Trophoblast cell (in vitro differentiated cells and primary cell): Measurements from ENCODE around the gene CLEC4F.

Source experiments
- DNase-seq, 2 donors: peaks; one replicate each; pipeline ENCODE4 v3.0.0-alpha.2; 2016
- H2AFZ ChIP-seq: 2 replicates; pipeline ENCODE4 v1.6.1; 2013; ENCODE audit warnings: low read length, moderate library complexity, mild to moderate bottlenecking; ENCODE audit not compliant: insufficient read depth, poor library complexity
- H2AK5ac ChIP-seq: 2 replicates; pipeline ENCODE4 v1.6.1; 2013; ENCODE audit warnings: mild to moderate bottlenecking, low read length
- H2BK120ac ChIP-seq: 2 replicates; pipeline ENCODE4 v1.6.1; 2013; ENCODE audit warnings: low read length, mild to moderate bottlenecking, moderate library complexity; ENCODE audit not compliant: insufficient read depth, poor library complexity
- H2BK12ac ChIP-seq: 2 replicates; pipeline ENCODE4 v1.6.1; 2013; ENCODE audit warnings: mild to moderate bottlenecking, low read length, moderate library complexity
- H2BK5ac ChIP-seq: 2 replicates; pipeline ENCODE4 v1.6.1; 2013; ENCODE audit warnings: low read length, low read depth, moderate library complexity, mild to moderate bottlenecking; ENCODE audit not compliant: poor library complexity
- H3K14ac ChIP-seq: 2 replicates; pipeline ENCODE4 v1.6.1; 2013; ENCODE audit warnings: mild to moderate bottlenecking, low read length
- H3K18ac ChIP-seq: 2 replicates; pipeline ENCODE4 v1.6.1; 2013; ENCODE audit warnings: mild to moderate bottlenecking, low read length
- H3K23ac ChIP-seq: 2 replicates; pipeline ENCODE4 v1.6.1; 2013; ENCODE audit warnings: low read length
- H3K27ac ChIP-seq: 2 replicates; pipeline ENCODE4 v1.5.1; 2013; ENCODE audit warnings: low read depth, mild to moderate bottlenecking, inconsistent platforms, low read length, moderate library complexity
- H3K27me3 ChIP-seq: 2 replicates; pipeline ENCODE4 v1.6.1; 2013; ENCODE audit warnings: inconsistent platforms, mild to moderate bottlenecking, low read length, moderate library complexity; ENCODE audit not compliant: insufficient read depth
- H3K36me3 ChIP-seq, 2 experiments: 1 replicate in 1 of 2; 2 replicates in 1 of 2; pipeline ENCODE4 v1.6.1; 2013; ENCODE audit warnings: low read length in 2 of 2, mild to moderate bottlenecking in 2 of 2, moderate library complexity in 1 of 2; ENCODE audit not compliant: insufficient read depth in 2 of 2, control insufficient read depth in 1 of 2
- H3K4ac ChIP-seq: 2 replicates; pipeline ENCODE4 v1.6.1; 2013; ENCODE audit warnings: low read depth, mild to moderate bottlenecking, low read length, moderate library complexity
- H3K4me1 ChIP-seq, 2 experiments: 1 replicate in 1 of 2; 2 replicates in 1 of 2; pipeline ENCODE4 v1.6.1; 2013; ENCODE audit warnings: low read length in 2 of 2, mild to moderate bottlenecking in 2 of 2, moderate library complexity in 1 of 2; ENCODE audit not compliant: insufficient read depth in 2 of 2, control insufficient read depth in 1 of 2
- H3K4me2 ChIP-seq: 2 replicates; pipeline ENCODE4 v1.6.1; 2013; ENCODE audit warnings: inconsistent platforms, mild to moderate bottlenecking, low read length, moderate library complexity
- H3K4me3 ChIP-seq: 2 replicates; pipeline ENCODE4 v1.5.1; 2013; ENCODE audit warnings: mild to moderate bottlenecking, low read depth, low read length, inconsistent platforms
- H3K79me1 ChIP-seq: one replicate; pipeline ENCODE4 v1.6.1; 2013; ENCODE audit warnings: low read length
- H3K79me2 ChIP-seq: 2 replicates; pipeline ENCODE4 v1.6.1; 2013; ENCODE audit warnings: low read length, mild to moderate bottlenecking; ENCODE audit not compliant: control insufficient read depth, insufficient read depth, poor library complexity
- H3K9ac ChIP-seq: 2 replicates; pipeline ENCODE4 v1.6.1; 2013; ENCODE audit warnings: mild to moderate bottlenecking, low read length
- H3K9me3 ChIP-seq: 2 replicates; pipeline ENCODE4 v1.6.1; 2013; ENCODE audit warnings: low read depth, mild to moderate bottlenecking, control low read depth, inconsistent platforms, low read length; ENCODE audit not compliant: insufficient read depth
- H4K12ac ChIP-seq: 2 replicates; pipeline ENCODE4 v1.6.1; 2013; ENCODE audit warnings: low read depth, mild to moderate bottlenecking, low read length, moderate library complexity
- H4K8ac ChIP-seq: 2 replicates; pipeline ENCODE4 v1.6.1; 2013; ENCODE audit warnings: low read depth, mild to moderate bottlenecking, low read length, moderate library complexity
- H4K91ac ChIP-seq: one replicate; pipeline ENCODE4 v1.6.1; 2013; ENCODE audit warnings: low read depth, mild to moderate bottlenecking, low read length, moderate library complexity
- WGBS: extraction: QIAGEN DNeasy Blood & Tissue Kit; methylation state at CpG from one replicate; pipeline ENCODE4 v1.1.7; 2013; ENCODE audit warnings: missing lambda C conversion rate; ENCODE audit not compliant: insufficient read length, insufficient coverage; ENCODE audit errors: extremely low coverage; 5-methylcytosine and 5-hydroxymethylcytosine counted together

CLEC4F gene

GRCh38 chr2:70830366-70830765 is 10.0 kb upstream of the CLEC4F start:
- Histone ChIP-seq H3K27me3 (no peaks in the 10 kb centered on the region), H3K27ac (no peak overlapping the region), H2BK120ac (no peak overlapping the region), H3K9ac (no peak overlapping the region), H4K8ac (no peak overlapping the region), H2BK5ac (no peak overlapping the region), H3K14ac (no peak overlapping the region), H4K91ac (no peak overlapping the region), H3K18ac (no peak overlapping the region), H4K12ac (no peak overlapping the region), H2AK5ac (no peak overlapping the region), H3K79me2 (no peaks in the 10 kb centered on the region), H3K4me2 (no peak overlapping the region), H3K9me3 (peaks cover 4% of the 10 kb centered on the region), H2AFZ (no peak overlapping the region), H3K79me1 (no peaks in the 10 kb centered on the region), H2BK12ac (no peak overlapping the region), H3K4ac (no peak overlapping the region), H3K36me3 (no peaks in the 10 kb centered on the region), H3K23ac (no peak overlapping the region), H3K4me1 (no peaks in the 10 kb centered on the region), H3K4me3 (no peak overlapping the region)
- no CpG with 5 or more reads among the region's 5 CpGs for WGBS
- no peak for DNase-seq

GRCh38 chr2:70829916-70830315 is 9.5 kb upstream of the CLEC4F start:
- no CpG with 5 or more reads among the region's 1 CpG for WGBS

GRCh38 chr2:70828914-70829824 is 8.8 kb upstream of the CLEC4F start:
- Histone ChIP-seq H3K4me3 (no peak overlapping the region), H3K27me3 (no peaks in the 10 kb centered on the region), H2BK120ac (no peak overlapping the region), H4K91ac (no peak overlapping the region), H3K18ac (no peak overlapping the region), H2AK5ac (no peak overlapping the region), H3K9ac (no peak overlapping the region), H3K79me1 (no peaks in the 10 kb centered on the region), H3K4me2 (no peak overlapping the region), H3K27ac (no peak overlapping the region), H3K36me3 (no peaks in the 10 kb centered on the region), H4K8ac (no peak overlapping the region), H3K79me2 (no peaks in the 10 kb centered on the region), H3K4ac (no peak overlapping the region), H3K4me1 (no peaks in the 10 kb centered on the region), H2BK5ac (no peak overlapping the region), H2BK12ac (no peak overlapping the region), H3K14ac (no peak overlapping the region), H2AFZ (no peak overlapping the region), H4K12ac (no peak overlapping the region), H3K23ac (no peak overlapping the region), H3K9me3 (peaks cover 4% of the 10 kb centered on the region)
- no CpG with 5 or more reads among the region's 6 CpGs for WGBS
- peak in 1 of 2 donors; percentile 3 for DNase-seq

More at GRCh38 chr2:70829916-70830315, 9.5 kb upstream of the CLEC4F start:
- no peak overlapping the region for H4K8ac ChIP-seq
- H4K91ac ChIP-seq, result no peak overlapping the region
- H3K4ac ChIP-seq, result no peak overlapping the region
- H4K12ac ChIP-seq, result no peak overlapping the region
- H2AK5ac ChIP-seq, result no peak overlapping the region
- no peak overlapping the region for H3K9ac ChIP-seq
- H3K4me2 ChIP-seq, result no peak overlapping the region
- H3K9me3 ChIP-seq, result peaks cover 4% of the 10 kb centered on the region
- H3K14ac ChIP-seq, result no peak overlapping the region
- H2BK12ac ChIP-seq, result no peak overlapping the region
- H3K27me3 ChIP-seq, result no peaks in the 10 kb centered on the region
- H3K36me3 ChIP-seq, result no peaks in the 10 kb centered on the region
- H2AFZ ChIP-seq, result no peak overlapping the region
- H3K79me1 ChIP-seq, result no peaks in the 10 kb centered on the region
- H3K4me3 ChIP-seq, result no peak overlapping the region
- no peak overlapping the region for H3K18ac ChIP-seq
- H3K23ac ChIP-seq, result no peak overlapping the region
- DNase-seq, result no peak
- H3K27ac ChIP-seq, result no peak overlapping the region
- no peaks in the 10 kb centered on the region for H3K79me2 ChIP-seq
- H2BK5ac ChIP-seq, result no peak overlapping the region
- no peak overlapping the region for H2BK120ac ChIP-seq
- H3K4me1 ChIP-seq, result no peaks in the 10 kb centered on the region

DNA sequence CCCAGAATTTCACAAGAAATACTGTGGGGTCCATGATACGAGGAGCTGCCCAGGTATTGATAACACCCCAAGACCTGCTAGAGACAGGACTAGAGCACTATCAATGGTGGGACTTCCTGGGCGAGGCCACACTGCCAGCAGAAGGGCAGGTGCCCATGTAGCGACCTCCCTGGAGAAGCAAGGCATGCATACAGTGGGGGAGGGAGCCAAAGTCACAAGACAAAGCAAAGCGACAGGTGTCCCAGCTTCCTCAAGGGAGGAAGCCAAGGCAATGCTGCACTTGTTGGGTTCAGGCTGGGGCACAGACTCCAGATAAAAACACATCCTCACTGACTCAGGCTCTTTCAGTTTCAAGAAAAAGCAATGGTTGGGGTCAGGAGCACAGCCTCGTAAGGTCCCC is 7.7 kb upstream of the CLEC4F start:
- DNase-seq, result no peak
- H3K79me2 ChIP-seq, result no peaks in the 10 kb centered on the region
- no peaks in the 10 kb centered on the region for H3K27me3 ChIP-seq
- H3K27ac ChIP-seq, result no peak overlapping the region
- no peaks in the 10 kb centered on the region for H3K36me3 ChIP-seq
- no peak overlapping the region for H3K14ac ChIP-seq
- peaks cover 4% of the 10 kb centered on the region for H3K9me3 ChIP-seq
- no peaks in the 10 kb centered on the region for H3K79me1 ChIP-seq
- H3K4me1 ChIP-seq, result no peaks in the 10 kb centered on the region
- no peak overlapping the region for H3K4me2 ChIP-seq
- no peak overlapping the region for H2AK5ac ChIP-seq
- no peak overlapping the region for H3K4ac ChIP-seq
- H3K18ac ChIP-seq, result no peak overlapping the region
- H2BK12ac ChIP-seq, result no peak overlapping the region
- no peak overlapping the region for H2BK120ac ChIP-seq
- H3K4me3 ChIP-seq, result no peak overlapping the region
- WGBS, result no CpG with 5 or more reads among the region's 5 CpGs
- H4K12ac ChIP-seq, result no peak overlapping the region
- H4K91ac ChIP-seq, result no peak overlapping the region
- H4K8ac ChIP-seq, result no peak overlapping the region
- H3K23ac ChIP-seq, result no peak overlapping the region
- H2AFZ ChIP-seq, result no peak overlapping the region
- no peak overlapping the region for H2BK5ac ChIP-seq
- no peak overlapping the region for H3K9ac ChIP-seq
